ENCODE data around the gene TSTD1.

TSTD1 gene

GRCh38 chr1:161038523-161039153 is at the start of gene TSTD1:
TSS of gene TSTD1 (minus strand) at chr1:161038964. CDS start at chr1:161038889, 75 bp downstream.
- TF ChIP-seq, protein P1, sequence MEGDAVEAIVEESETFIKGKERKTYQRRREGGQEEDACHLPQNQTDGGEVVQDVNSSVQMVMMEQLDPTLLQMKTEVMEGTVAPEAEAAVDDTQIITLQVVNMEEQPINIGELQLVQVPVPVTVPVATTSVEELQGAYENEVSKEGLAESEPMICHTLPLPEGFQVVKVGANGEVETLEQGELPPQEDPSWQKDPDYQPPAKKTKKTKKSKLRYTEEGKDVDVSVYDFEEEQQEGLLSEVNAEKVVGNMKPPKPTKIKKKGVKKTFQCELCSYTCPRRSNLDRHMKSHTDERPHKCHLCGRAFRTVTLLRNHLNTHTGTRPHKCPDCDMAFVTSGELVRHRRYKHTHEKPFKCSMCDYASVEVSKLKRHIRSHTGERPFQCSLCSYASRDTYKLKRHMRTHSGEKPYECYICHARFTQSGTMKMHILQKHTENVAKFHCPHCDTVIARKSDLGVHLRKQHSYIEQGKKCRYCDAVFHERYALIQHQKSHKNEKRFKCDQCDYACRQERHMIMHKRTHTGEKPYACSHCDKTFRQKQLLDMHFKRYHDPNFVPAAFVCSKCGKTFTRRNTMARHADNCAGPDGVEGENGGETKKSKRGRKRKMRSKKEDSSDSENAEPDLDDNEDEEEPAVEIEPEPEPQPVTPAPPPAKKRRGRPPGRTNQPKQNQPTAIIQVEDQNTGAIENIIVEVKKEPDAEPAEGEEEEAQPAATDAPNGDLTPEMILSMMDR (IDR thresholded peaks at IDR 0.05; ENCODE audit: low read depth, low read length, missing control alignments), result no peak
- no peak for DNase-seq (ENCODE audit: extremely low read depth, low read depth)
- no peak within 1 kb of the TSS for H3K4me3 ChIP-seq (replicated peaks; ENCODE audit: low read depth, low read length)

GRCh38 chr1:161086457-161086856 is 47.7 kb upstream of the TSTD1 start:
- TF ChIP-seq, protein P1 (IDR thresholded peaks at IDR 0.05; ENCODE audit: low read depth, low read length, missing control alignments), result no peak
- no peak overlapping the region for H3K4me3 ChIP-seq (replicated peaks; ENCODE audit: low read depth, low read length)
- DNase-seq (ENCODE audit: extremely low read depth, low read depth), result no peak

- TF ChIP-seq, protein P1 (IDR thresholded peaks at IDR 0.05; ENCODE audit: low read depth, low read length, missing control alignments), result no peak
Observed at GRCh38 chr1:161085165-161085564, 46.4 kb upstream of the TSTD1 start.

GRCh38 chr1:161084597-161084988 is 45.8 kb upstream of the TSTD1 start:
- no peak overlapping the region for H3K4me3 ChIP-seq (replicated peaks; ENCODE audit: low read depth, low read length)
- no peak for DNase-seq (ENCODE audit: extremely low read depth, low read depth)
- TF ChIP-seq, protein P1 (IDR thresholded peaks at IDR 0.05; ENCODE audit: low read depth, low read length, missing control alignments), result no peak

More at GRCh38 chr1:161085165-161085564, 46.4 kb upstream of the TSTD1 start:
- no peak overlapping the region for H3K4me3 ChIP-seq (replicated peaks; ENCODE audit: low read depth, low read length)
- no peak for DNase-seq (ENCODE audit: extremely low read depth, low read depth)

- TF ChIP-seq, protein P1 (IDR thresholded peaks at IDR 0.05; ENCODE audit: low read depth, low read length, missing control alignments), result no peak
- DNase-seq (ENCODE audit: extremely low read depth, low read depth), result no peak
Observed at GRCh38 chr1:161083748-161084596, 45.2 kb upstream of the TSTD1 start.

DNA sequence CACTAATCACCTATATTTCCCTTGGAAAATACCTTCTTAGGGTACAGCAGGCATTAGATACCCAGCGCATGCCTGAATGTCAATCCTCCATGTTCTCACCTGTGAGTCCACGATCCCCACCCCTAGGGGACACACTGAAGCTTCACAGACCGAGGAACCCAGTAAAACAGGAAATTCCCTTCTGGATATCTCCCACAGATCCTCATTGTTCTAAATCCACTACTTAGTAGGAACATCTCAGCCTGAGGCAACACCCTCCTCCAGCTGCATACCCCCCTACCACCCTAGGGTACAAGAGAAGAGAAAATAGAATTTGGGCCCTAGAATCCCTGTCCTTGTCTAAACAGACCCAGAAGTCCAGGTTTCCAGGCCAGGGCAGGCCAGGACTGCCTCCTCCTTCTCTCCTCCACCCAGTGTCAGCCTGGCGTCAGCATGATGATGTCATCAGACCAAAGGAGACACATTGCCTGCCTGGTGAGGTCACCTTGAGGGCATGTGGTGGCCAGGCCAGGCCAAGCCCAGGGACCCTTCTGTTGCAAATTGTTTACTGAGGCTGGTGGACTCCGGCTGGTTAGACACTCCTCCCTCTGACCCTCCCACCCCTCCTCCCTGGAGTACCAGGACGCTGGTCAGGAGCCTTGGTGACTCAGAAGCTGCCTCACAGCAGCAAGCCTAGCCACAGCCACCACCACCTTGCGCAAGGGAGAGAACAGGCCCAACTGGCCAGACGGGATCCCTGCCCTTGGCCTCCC is 44.4 kb upstream of the TSTD1 start:
- TF ChIP-seq, protein P1 (IDR thresholded peaks at IDR 0.05; ENCODE audit: low read depth, low read length, missing control alignments), result no peak
- peak; percentile 38 for DNase-seq (ENCODE audit: extremely low read depth, low read depth)
- H3K4me3 ChIP-seq (replicated peaks; ENCODE audit: low read depth, low read length), result no peak overlapping the region

More at GRCh38 chr1:161083748-161084596, 45.2 kb upstream of the TSTD1 start:
- H3K4me3 ChIP-seq (replicated peaks; ENCODE audit: low read depth, low read length), result no peak overlapping the region

All from HFF-Myc (cell line).